Prostate gland (tissue), 2 donors: Measurements from ENCODE around the gene PBX3. TPM values are rescaled to one million over a fixed set of nuclear protein-coding genes. Genes with fewer than 3 reads are reported as not detected.
A peak's percentile ranks its signal among the peaks of the same experiment; 100 is the strongest.

Experiments
- DNase-seq: peaks from one replicate; pipeline ENCODE4 v3.0.0-alpha.2; 2019; ENCODE audit warnings: low spot score
- H3K27ac ChIP-seq, 2 donors: fragments of 200-600 bp; sonication (generic); 2 replicates each; pipeline ENCODE4 v1.5.1; 2017 to 2019
- H3K27me3 ChIP-seq: fragments of 200-600 bp; sonication (generic); replicated peaks from 2 replicates; pipeline ENCODE4 v1.5.1; 2019; ENCODE audit not compliant: insufficient read depth
- H3K36me3 ChIP-seq, 2 donors: fragments of 200-600 bp; sonication (generic); 1 replicate in 1 of 2; 2 replicates in 1 of 2; pipeline versions ENCODE4 v1.5.1 to v1.8.1; 2017 to 2019
- H3K4me1 ChIP-seq: fragments of 200-600 bp; sonication (generic); replicated peaks from 2 replicates; pipeline ENCODE4 v1.5.1; 2019
- H3K4me3 ChIP-seq, 2 donors: fragments of 200-600 bp; sonication (generic); 2 replicates each; pipeline ENCODE4 v1.5.1; 2017 to 2019
- H3K9me3 ChIP-seq: fragments of 200-600 bp; sonication (generic); 2 replicates; pipeline ENCODE4 v1.5.1; 2017
- POLR2A ChIP-seq: fragments of 450-650 bp; IDR thresholded peaks from one replicate; pipeline ENCODE4 v1.6.1; 2016; ENCODE audit warnings: antibody characterized with exemption, mild to moderate bottlenecking
- POLR2AphosphoS5 ChIP-seq: sonication (generic); formaldehyde crosslinking; IDR thresholded peaks from one replicate; pipeline ENCODE4 v1.6.1; 2017; ENCODE audit warnings: antibody characterized with exemption
- WGBS: methylation state at CpG from one replicate; pipeline ENCODE4 v1.1.5; 2018; 5-methylcytosine and 5-hydroxymethylcytosine counted together
- intact Hi-C: fragments of 100-400 bp; cut with DNase I; formaldehyde crosslinking; loops from one replicate; pipeline ENCODE4 v1.14.2; 2022
- total RNA-seq, 2 donors: library from RNA; depleted of rRNA; stranded (reverse); fragments of >200 nt; gene quantifications; one replicate each; pipeline ENCODE4 v1.1.0, GENCODE V29; 2016
- TF ChIP-seq, protein P1 (sequence below), 4 experiments: fragments of 200-600 bp in 2 of 4; fragments of 450-650 bp in 2 of 4; sonication (generic) in 2 of 4; IDR thresholded peaks; 1 replicate in 3 of 4; 2 replicates in 1 of 4; pipeline ENCODE4 v1.5.1; 2016 to 2019; ENCODE audit warnings: antibody characterized with exemption in 4 of 4, mild to moderate bottlenecking in 2 of 4, moderate library complexity in 2 of 4

PBX3 gene
- total RNA-seq, 2 donors from 2014 or later, result 48.5 to 77.6 TPM

- DNase-seq, result no peak
- H3K4me3 ChIP-seq, result no peak overlapping the region
- H3K36me3 ChIP-seq, result no peaks in the 10 kb centered on the region
- intact Hi-C loops, result loop anchor here (5.0 to 10.0 kb wide), 4 partner anchors 78 to 340 kb away; no protein-coding TSS in a partner anchor
- TF ChIP-seq POLR2A, result no peak
- TF ChIP-seq POLR2AphosphoS5, result no peak
- 83% methylated on average over 5 of the region's 5 CpGs for WGBS
- no peaks in the 10 kb centered on the region for H3K4me1 ChIP-seq
- no peaks in the 10 kb centered on the region for H3K9me3 ChIP-seq
- H3K27ac ChIP-seq, result no peak overlapping the region
- no peaks in the 10 kb centered on the region for H3K27me3 ChIP-seq
Measured at GRCh38 chr9:125744616-125745015, 2.6 kb upstream of the PBX3 start.

- no peaks in the 10 kb centered on the region for H3K4me1 ChIP-seq
- no peak overlapping the region for H3K27ac ChIP-seq
- 4% methylated on average over 1 of the region's 1 CpG for WGBS
- TF ChIP-seq, protein P1, sequence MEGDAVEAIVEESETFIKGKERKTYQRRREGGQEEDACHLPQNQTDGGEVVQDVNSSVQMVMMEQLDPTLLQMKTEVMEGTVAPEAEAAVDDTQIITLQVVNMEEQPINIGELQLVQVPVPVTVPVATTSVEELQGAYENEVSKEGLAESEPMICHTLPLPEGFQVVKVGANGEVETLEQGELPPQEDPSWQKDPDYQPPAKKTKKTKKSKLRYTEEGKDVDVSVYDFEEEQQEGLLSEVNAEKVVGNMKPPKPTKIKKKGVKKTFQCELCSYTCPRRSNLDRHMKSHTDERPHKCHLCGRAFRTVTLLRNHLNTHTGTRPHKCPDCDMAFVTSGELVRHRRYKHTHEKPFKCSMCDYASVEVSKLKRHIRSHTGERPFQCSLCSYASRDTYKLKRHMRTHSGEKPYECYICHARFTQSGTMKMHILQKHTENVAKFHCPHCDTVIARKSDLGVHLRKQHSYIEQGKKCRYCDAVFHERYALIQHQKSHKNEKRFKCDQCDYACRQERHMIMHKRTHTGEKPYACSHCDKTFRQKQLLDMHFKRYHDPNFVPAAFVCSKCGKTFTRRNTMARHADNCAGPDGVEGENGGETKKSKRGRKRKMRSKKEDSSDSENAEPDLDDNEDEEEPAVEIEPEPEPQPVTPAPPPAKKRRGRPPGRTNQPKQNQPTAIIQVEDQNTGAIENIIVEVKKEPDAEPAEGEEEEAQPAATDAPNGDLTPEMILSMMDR (IDR thresholded peaks at IDR 0.05), result no peak
- TF ChIP-seq POLR2A, result no peak
- no peak for TF ChIP-seq POLR2AphosphoS5
- DNase-seq, result no peak
- intact Hi-C loops, result loop anchor here (5.0 to 10.0 kb wide), 4 partner anchors 77 to 340 kb away; no protein-coding TSS in a partner anchor
- H3K4me3 ChIP-seq, result no peak overlapping the region
- H3K36me3 ChIP-seq, result no peaks in the 10 kb centered on the region
- H3K27me3 ChIP-seq, result no peaks in the 10 kb centered on the region
- no peaks in the 10 kb centered on the region for H3K9me3 ChIP-seq
Measured at GRCh38 chr9:125745018-125745417, 2.2 kb upstream of the PBX3 start.

DNA sequence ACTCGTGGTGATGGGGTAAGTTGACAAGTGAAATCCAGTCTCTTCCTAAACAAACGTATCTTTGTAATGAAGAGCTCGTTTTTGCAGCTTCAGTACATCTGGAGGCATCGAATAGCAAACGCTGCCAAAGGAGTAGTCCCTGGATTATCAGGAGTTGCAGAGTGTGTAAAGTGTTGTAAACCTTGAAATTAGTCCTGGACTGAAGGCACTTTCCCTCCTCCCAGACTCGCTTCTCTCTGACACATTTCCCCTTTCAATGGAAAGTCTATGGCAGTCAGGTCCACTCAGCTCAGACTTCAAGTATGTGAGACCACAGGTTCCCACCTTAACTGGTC lies 1.5 kb upstream of the PBX3 start:
- no peaks in the 10 kb centered on the region for H3K9me3 ChIP-seq
- H3K36me3 ChIP-seq, result no peaks in the 10 kb centered on the region
- no peak for DNase-seq
- TF ChIP-seq POLR2A (no peak), POLR2AphosphoS5 (no peak)
- TF ChIP-seq, protein P1 (IDR thresholded peaks at IDR 0.05), result no peak
- no peaks in the 10 kb centered on the region for H3K4me1 ChIP-seq
- WGBS, result 10% methylated on average over 6 of the region's 6 CpGs
- intact Hi-C loops, result loop anchor here (2.0 to 10.0 kb wide), 5 partner anchors 39 to 341 kb away; partner anchors contain the start of gene MAPKAP1
- peak overlapping the region; percentile 84 to 85 for H3K4me3 ChIP-seq
- H3K27me3 ChIP-seq, result no peaks in the 10 kb centered on the region
- peak overlapping the region; percentile 88 to 91 for H3K27ac ChIP-seq

- under 1% methylated on average over 52 of the region's 79 CpGs for WGBS
- peak overlapping the region; percentile 88 to 91 for H3K27ac ChIP-seq
- TF ChIP-seq POLR2AphosphoS5, result peak; percentile 69
- TF ChIP-seq, protein P1 (IDR thresholded peaks at IDR 0.05), result peak in 1 of 4 experiments; percentile 6
- TF ChIP-seq POLR2A, result peak; percentile 58
- H3K9me3 ChIP-seq, result no peaks in the 10 kb centered on the region
- peak overlapping the region; percentile 84 to 85 for H3K4me3 ChIP-seq
- H3K36me3 ChIP-seq, result no peaks in the 10 kb centered on the region
- DNase-seq, result peak; percentile 95
- H3K27me3 ChIP-seq, result no peaks in the 10 kb centered on the region
- intact Hi-C loops, result loop anchor here (2.0 to 10.0 kb wide), 5 partner anchors 39 to 341 kb away; partner anchors contain the start of gene MAPKAP1
- no peaks in the 10 kb centered on the region for H3K4me1 ChIP-seq
Measured at GRCh38 chr9:125746017-125746773, 978 bp upstream of the PBX3 start.

- intact Hi-C loops, result loop anchor here (2.0 to 10.0 kb wide), 5 partner anchors 40 to 342 kb away; partner anchors contain the start of gene MAPKAP1
Measured at GRCh38 chr9:125746774-125747052, 460 bp upstream of the PBX3 start.

More at GRCh38 chr9:125746774-125747052, 460 bp upstream of the PBX3 start:
- H3K36me3 ChIP-seq, result no peaks in the 10 kb centered on the region
- H3K9me3 ChIP-seq, result no peaks in the 10 kb centered on the region
- peak overlapping the region; percentile 88 to 91 for H3K27ac ChIP-seq
- no peaks in the 10 kb centered on the region for H3K27me3 ChIP-seq
- DNase-seq, result no peak
- peak overlapping the region; percentile 84 to 85 for H3K4me3 ChIP-seq
- TF ChIP-seq, protein P1 (IDR thresholded peaks at IDR 0.05), result no peak
- no peak for TF ChIP-seq POLR2AphosphoS5
- TF ChIP-seq POLR2A, result no peak
- 2% methylated on average over 38 of the region's 46 CpGs for WGBS
- H3K4me1 ChIP-seq, result no peaks in the 10 kb centered on the region
